PC-9 (cell line): ENCODE results near the gene STX17.

ENCODE experiments used
- EZH2 ChIP-seq: fragments of 200-600 bp; sonication (generic); IDR thresholded peaks from 2 replicates; pipeline ENCODE4 v1.8.0; 2017; ENCODE audit warnings: antibody characterized with exemption, low read depth
- TF ChIP-seq, protein P1 (sequence below): fragments of 200-600 bp; sonication (generic); conservative IDR thresholded peaks from 2 replicates; pipeline ENCODE4 v1.6.1; 2017; ENCODE audit warnings: mixed run types, antibody characterized with exemption, mild to moderate bottlenecking, moderate library complexity

DNA sequence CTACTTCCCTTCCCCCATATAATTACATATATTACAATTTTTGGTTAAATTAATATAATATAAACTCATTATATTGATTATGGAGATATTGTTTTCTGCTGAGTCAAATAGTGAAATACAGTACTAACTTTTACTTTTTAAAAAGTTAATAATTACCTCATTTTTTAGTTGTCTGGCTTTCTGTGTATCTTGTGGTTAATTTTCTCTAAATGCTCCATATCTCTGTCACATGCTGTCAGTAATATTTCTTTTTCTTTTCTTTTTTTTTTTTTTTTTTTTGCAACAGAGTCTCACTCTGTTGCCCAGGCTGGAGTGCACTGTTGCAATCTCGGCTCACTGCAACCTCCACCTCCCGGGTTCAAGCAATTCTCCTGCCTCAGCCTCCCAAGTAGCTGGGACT lies 23.2 kb downstream of the STX17 start:
- TF ChIP-seq, protein P1, sequence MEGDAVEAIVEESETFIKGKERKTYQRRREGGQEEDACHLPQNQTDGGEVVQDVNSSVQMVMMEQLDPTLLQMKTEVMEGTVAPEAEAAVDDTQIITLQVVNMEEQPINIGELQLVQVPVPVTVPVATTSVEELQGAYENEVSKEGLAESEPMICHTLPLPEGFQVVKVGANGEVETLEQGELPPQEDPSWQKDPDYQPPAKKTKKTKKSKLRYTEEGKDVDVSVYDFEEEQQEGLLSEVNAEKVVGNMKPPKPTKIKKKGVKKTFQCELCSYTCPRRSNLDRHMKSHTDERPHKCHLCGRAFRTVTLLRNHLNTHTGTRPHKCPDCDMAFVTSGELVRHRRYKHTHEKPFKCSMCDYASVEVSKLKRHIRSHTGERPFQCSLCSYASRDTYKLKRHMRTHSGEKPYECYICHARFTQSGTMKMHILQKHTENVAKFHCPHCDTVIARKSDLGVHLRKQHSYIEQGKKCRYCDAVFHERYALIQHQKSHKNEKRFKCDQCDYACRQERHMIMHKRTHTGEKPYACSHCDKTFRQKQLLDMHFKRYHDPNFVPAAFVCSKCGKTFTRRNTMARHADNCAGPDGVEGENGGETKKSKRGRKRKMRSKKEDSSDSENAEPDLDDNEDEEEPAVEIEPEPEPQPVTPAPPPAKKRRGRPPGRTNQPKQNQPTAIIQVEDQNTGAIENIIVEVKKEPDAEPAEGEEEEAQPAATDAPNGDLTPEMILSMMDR: no peak
- TF ChIP-seq EZH2: no peak
